GM18505 (cell line): ENCODE data around the gene MERTK.
"Not testable (repeated sequence)": the region's sequence is repeated elsewhere in the genome, so short reads cannot be mapped to it uniquely, and the experiment has no call there.

Experiments
- ATAC-seq: cut with Tn5 transposase; IDR thresholded peaks from one replicate; pipeline ENCODE4 v1.9.1; 2021; ENCODE audit not compliant: unreplicated experiment
- POLR2A ChIP-seq: IDR thresholded peaks from 4 replicates; pipeline ENCODE4 v1.6.1; 2011; ENCODE audit warnings: borderline replicate concordance; ENCODE audit not compliant: insufficient read depth, insufficient read length; ENCODE audit errors: extremely low read depth

MERTK gene

GRCh38 chr2:112048887-112049286, 150.5 kb downstream of the MERTK start:
- ATAC-seq: no peak
- no peak for TF ChIP-seq POLR2A

- TF ChIP-seq POLR2A: no peak
- ATAC-seq: no peak
Measured at GRCh38 chr2:112050316-112050715, 151.9 kb downstream of the MERTK start.

- TF ChIP-seq POLR2A: no peak
- peak; percentile 57 for ATAC-seq
Measured at GRCh38 chr2:112053917-112054846, 155.8 kb downstream of the MERTK start.

- peak; percentile 59 for ATAC-seq
- TF ChIP-seq POLR2A: peak; percentile 66
Measured at GRCh38 chr2:112054847-112055729, 156.7 kb downstream of the MERTK start, which contains the start of gene TMEM87B. Gene TMEM87B, plus strand, starts transcription at chr2:112055269. Its CDS starts 323 bp downstream, at chr2:112055592.

- peak; percentile 1 for ATAC-seq
- TF ChIP-seq POLR2A: peak; percentile 7
Measured at GRCh38 chr2:112055730-112056625, 157.6 kb downstream of the MERTK start.

GRCh38 chr2:112056626-112056987, 158.2 kb downstream of the MERTK start:
- no peak for TF ChIP-seq POLR2A
- ATAC-seq: no peak

GRCh38 chr2:112059671-112060070, 161.3 kb downstream of the MERTK start:
- TF ChIP-seq POLR2A: no peak
- ATAC-seq: no peak

GRCh38 chr2:112061299-112061698, 162.9 kb downstream of the MERTK start:
- ATAC-seq: no peak
- no peak for TF ChIP-seq POLR2A

- no peak for TF ChIP-seq POLR2A
- no peak for ATAC-seq
Measured at GRCh38 chr2:112061840-112062239, 163.4 kb downstream of the MERTK start.

GRCh38 chr2:112062894-112063293, 164.5 kb downstream of the MERTK start:
- ATAC-seq: no peak
- no peak for TF ChIP-seq POLR2A

- TF ChIP-seq POLR2A: no peak
- ATAC-seq: no peak
Measured at GRCh38 chr2:112065486-112065885, 167.1 kb downstream of the MERTK start.

GRCh38 chr2:112065966-112066365, 167.6 kb downstream of the MERTK start:
- TF ChIP-seq POLR2A: no peak
- ATAC-seq: no peak

- not testable (repeated sequence) for ATAC-seq
Measured at GRCh38 chr2:112069794-112070193, 171.4 kb downstream of the MERTK start.
